NB4 (cell line): ENCODE data around the gene CYREN.

ENCODE experiments used
- DNase-seq: peaks from one replicate; pipeline ENCODE4 v3.0.0; 2010; ENCODE audit warnings: low read depth
- H3K4me3 ChIP-seq: one replicate; pipeline ENCODE4 v1.5.1; 2011; ENCODE audit warnings: mild to moderate bottlenecking, low read depth, low read length, moderate library complexity
- MYC ChIP-seq: IDR thresholded peaks from 2 replicates; pipeline ENCODE4 v1.6.1; 2011; ENCODE audit warnings: low read depth, low read length
- POLR2A ChIP-seq: IDR thresholded peaks from 2 replicates; pipeline ENCODE4 v1.6.1; 2011; ENCODE audit warnings: mild to moderate bottlenecking; ENCODE audit not compliant: insufficient read length; ENCODE audit errors: extremely low read depth
- TF ChIP-seq, protein P1 (sequence below): IDR thresholded peaks from 2 replicates; pipeline ENCODE4 v1.6.1; 2011; ENCODE audit warnings: low read depth, low read length
- TF ChIP-seq, protein P2 (sequence below): IDR thresholded peaks from one replicate; pipeline ENCODE4 v1.5.1; 2012; ENCODE audit warnings: low read depth, low read length

CYREN gene

DNA sequence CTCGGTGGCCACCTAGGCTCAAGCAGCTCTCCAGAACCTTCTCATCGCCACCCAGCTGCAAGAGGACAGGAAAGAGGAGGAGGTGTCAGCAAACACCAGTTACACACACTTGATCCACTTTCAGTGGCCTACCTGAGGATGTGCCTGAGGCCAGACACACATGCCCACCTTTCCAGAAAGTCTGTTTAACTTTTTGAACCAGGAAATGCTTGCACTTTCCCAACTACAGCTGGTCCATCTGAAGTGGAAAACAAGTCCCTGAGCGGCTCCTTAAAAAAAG is 15.7 kb upstream of the CYREN start:
- no peak overlapping the region for H3K4me3 ChIP-seq
- TF ChIP-seq, protein P1, sequence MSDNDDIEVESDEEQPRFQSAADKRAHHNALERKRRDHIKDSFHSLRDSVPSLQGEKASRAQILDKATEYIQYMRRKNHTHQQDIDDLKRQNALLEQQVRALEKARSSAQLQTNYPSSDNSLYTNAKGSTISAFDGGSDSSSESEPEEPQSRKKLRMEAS, result no peak
- TF ChIP-seq, protein P2, sequence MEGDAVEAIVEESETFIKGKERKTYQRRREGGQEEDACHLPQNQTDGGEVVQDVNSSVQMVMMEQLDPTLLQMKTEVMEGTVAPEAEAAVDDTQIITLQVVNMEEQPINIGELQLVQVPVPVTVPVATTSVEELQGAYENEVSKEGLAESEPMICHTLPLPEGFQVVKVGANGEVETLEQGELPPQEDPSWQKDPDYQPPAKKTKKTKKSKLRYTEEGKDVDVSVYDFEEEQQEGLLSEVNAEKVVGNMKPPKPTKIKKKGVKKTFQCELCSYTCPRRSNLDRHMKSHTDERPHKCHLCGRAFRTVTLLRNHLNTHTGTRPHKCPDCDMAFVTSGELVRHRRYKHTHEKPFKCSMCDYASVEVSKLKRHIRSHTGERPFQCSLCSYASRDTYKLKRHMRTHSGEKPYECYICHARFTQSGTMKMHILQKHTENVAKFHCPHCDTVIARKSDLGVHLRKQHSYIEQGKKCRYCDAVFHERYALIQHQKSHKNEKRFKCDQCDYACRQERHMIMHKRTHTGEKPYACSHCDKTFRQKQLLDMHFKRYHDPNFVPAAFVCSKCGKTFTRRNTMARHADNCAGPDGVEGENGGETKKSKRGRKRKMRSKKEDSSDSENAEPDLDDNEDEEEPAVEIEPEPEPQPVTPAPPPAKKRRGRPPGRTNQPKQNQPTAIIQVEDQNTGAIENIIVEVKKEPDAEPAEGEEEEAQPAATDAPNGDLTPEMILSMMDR, result no peak
- TF ChIP-seq POLR2A (no peak), MYC (no peak)
- no peak for DNase-seq

DNA sequence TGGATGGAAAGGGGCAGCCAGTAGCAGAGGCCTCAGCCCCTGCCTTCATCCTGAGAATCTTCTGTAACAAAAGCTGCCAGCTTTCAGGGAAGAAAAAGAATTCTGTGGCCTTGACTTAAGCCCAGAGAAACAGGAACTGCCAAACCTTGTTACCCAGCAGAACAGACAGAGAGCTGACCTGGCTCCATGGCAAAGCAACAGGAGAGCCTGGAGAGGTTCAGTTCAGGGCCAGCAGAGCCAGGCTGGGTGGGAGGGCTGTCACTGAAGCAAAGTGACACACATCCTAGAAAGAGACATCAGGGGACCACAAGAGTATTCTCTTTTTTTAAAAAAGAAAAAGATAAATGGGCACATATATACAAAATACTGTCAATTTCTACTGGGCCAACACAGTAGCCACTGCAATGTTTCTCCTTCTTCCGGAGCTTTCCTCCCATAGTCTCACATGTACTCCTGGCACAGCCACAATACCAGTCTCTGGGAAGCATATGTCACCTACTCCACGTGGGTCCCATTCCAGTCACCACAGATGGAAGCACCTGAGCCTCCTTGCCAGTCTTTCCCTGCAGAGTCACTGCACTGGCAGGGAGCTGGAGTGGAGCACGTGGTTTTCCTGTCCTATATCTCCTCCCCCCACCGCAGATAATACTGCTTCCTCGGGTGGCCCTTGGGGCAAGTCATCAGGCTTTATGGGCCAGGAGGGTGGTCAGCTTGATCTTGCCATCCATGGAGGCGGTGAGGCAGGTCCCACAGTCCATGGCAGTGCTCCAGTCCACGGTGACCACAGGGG is 15.2 kb upstream of the CYREN start:
- DNase-seq, result no peak
- TF ChIP-seq, protein P2, result no peak
- TF ChIP-seq MYC (no peak), POLR2A (no peak)
- TF ChIP-seq, protein P1, result no peak
- H3K4me3 ChIP-seq, result no peak overlapping the region

DNA sequence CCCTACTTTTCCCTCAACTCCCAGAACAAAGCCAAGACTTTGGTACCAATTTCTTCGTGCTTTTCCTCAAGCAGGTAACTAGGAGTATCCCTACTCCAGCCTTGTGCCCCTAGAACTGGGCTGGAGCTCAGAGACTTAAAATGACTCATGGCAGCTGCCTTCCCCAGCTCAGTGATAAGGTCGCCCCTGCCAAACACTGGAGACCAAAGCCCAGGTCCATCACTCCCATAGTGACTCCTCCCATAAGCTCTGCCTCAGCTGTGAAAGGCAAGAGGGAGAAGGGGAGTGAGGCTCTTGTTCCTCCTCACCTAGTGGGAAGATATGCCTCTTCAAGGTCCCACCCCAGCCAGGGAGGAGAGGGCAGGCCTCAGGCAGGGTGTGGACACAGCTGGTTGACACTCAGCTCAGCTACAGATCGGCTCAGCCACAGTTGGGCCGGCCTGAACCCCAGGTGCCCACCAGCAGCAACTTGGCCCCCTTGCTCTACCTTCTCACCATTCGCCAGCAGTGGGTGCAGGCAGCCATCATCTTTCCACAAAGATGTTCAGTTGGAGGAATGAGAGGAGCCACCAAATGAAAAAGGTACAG is 13.8 kb upstream of the CYREN start:
- DNase-seq, result no peak
- TF ChIP-seq POLR2A, result no peak
- no peak for TF ChIP-seq MYC
- TF ChIP-seq, protein P1, result no peak
- TF ChIP-seq, protein P2, result no peak
- H3K4me3 ChIP-seq, result no peak overlapping the region

DNA sequence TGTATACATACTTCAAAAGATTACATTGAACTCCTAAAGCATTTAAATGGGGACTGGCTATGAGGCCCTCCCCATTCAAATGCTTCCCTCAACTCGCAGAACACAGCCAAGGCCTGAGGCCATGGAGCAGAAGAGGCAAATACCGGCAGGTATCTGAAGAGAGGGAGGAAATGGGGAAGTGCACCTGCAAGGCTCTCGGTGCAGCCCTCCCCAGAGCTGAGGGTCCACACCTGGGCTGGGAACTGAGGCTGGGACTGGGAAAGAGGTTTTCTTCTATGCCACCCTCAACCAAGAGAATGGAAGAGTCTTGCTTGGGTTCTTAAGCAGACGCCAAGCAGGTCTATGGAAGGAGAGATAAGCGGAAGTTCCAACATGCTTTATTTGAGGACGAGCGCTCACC is 13.0 kb upstream of the CYREN start:
- TF ChIP-seq, protein P1, result no peak
- TF ChIP-seq MYC (no peak), POLR2A (no peak)
- TF ChIP-seq, protein P2, result no peak
- H3K4me3 ChIP-seq, result no peak overlapping the region
- no peak for DNase-seq

DNA sequence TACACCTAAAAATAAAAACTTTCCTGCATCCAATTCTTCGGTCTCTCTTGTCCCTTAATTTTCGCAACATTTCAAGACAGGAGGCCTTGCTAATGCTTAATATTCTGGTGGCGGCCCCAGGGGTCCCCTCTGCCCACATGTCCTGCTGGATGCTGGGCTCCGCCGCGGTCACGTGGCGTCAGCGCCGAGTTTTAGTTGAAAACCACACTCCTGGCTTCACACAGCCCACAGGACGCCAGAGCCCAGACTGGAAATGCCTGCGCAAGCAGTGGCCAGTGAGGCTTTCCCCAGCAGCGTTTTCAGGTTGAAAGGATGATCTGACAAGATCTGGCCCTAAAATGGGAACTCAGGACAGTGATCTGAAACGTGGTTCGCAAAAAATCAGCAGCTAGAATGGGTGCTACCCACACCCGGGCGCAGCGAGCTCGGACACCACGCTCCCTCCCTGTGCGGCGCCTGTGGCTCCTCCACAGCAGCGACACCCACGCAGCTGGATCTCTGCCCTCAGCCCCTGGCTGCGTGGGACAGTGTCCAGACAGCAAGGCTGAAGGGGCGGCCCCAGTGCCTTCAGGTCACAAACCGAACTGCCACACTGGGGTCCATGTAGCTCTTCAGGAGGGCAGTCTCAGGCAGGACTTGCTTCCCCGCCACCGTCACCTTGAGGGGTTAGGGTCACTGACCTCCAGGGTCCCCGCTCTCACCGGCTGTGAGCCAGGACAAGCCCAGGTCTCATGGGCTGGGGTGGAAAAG is 11.6 kb upstream of the CYREN start:
- TF ChIP-seq MYC (no peak), POLR2A (no peak)
- TF ChIP-seq, protein P2, result no peak
- TF ChIP-seq, protein P1, result no peak
- DNase-seq, result no peak

More for the DNA sequence above, 11.6 kb upstream of the CYREN start:
- H3K4me3 ChIP-seq, result no peak overlapping the region
